HK-2 (cell line): ENCODE measurements around the gene CMTM6.
"Not testable (repeated sequence)": the region's sequence is repeated elsewhere in the genome, so short reads cannot be mapped to it uniquely, and the experiment has no call there.

Experiments
- DNase-seq: peaks from one replicate; pipeline ENCODE4 v3.0.0-alpha.2; 2018; ENCODE audit not compliant: unreplicated experiment

Gene CMTM6

GRCh38 chr3:32499585-32499984 is 3.1 kb downstream of the CMTM6 start:
- DNase-seq: no peak

- DNase-seq: no peak
These were observed 3.7 kb downstream of the CMTM6 start for GRCh38 chr3:32498992-32499391.

DNA sequence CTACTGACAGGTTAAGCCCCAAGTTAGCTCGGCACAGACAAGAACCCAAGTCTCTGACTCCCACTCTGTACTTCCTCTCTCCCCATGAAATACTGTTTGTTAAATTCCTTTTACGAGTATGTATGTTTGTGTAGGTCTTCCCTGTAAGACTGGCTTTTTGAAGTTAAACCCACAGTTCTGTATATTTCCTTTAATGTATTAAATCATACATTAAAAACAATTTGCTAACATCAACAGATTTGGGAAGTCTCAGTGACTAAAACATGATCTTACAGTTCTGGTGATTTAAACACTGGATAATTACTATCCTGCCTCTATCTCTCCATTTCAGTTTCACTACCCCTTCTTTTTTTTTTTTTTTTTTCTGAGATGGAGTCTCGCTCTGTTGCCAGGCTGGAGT is 4.4 kb downstream of the CMTM6 start:
- no peak for DNase-seq

DNA sequence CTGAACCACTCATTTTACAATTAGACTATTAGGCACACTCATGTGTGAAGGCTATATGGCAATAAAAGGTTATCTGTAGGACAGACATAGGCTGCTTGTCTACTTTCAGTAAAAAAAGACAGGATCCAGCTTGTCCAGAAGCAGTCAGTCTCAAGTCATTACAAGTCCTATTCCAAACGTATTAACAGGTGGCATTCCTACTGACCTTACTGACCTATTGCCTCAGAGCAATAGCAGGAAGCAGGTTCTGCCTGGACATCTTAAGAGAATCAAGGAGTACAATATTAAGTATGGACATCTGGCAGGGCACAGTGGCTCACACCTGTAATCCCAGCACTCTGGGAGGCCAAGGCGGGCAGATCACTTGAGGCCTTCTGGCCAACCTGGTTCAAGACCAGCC is 7.0 kb downstream of the CMTM6 start:
- DNase-seq: no peak

GRCh38 chr3:32495085-32495484 is 7.6 kb downstream of the CMTM6 start:
- DNase-seq: no peak

- DNase-seq: no peak
These were observed 8.9 kb downstream of the CMTM6 start for GRCh38 chr3:32493437-32494414.

DNA sequence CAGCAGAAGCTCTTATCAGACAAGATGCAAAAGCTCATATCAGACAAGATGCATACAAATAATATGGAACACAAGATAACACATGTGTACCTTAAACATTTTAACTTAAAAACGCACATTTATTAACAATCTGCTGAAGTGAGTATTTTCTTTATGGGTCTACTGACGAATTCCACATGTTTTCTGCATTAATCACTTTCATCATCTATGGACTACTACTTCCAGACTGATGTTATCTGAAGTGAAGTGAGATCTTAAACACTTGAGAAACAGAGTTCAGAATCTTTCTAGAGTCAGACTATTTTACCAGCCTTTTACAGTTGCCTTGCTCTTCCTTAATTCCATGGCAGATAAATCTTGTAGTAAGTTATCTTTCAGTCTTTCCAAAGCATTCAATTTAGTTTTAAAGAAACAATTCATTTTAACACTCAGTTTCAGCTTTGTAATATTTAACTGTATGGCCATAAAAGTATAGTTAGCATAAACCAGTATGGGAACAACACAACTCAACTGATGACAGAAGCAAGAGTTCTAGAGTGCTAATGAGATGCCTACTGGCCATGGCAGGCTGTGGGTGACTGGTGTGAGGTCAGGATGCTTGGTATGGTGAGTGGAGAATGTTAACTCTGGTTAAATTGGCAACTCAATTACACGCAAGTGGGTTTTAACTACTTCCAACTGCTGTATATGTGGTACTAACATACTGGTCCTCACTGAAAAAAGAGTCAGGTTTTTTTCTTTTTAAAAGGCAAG is 9.8 kb downstream of the CMTM6 start:
- DNase-seq: no peak

DNA sequence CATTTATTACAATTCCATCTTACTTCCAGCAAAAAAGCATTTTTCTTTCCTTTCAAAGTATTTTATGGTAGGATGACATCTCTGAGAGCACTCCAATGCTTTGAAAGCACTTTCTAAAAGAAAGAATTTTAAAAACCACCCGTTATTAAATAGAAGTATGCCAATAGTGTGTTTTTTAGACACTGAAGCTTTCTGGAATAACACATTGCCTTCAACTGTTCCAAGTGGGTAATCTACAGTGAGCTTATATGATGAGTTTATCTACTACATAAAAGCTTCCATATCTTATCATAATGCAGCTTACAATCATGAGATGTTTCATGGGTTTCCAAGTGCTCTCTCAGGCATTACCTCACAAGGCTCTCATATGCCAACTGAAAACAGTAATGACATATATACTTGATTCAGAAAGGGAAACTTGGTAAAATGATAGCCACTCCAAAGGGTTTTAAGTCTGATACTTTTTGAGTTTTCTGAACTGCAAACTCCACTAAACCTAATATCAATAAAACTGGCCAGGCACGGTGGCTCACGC is 14.1 kb downstream of the CMTM6 start:
- DNase-seq: no peak

- DNase-seq: no peak
These were observed 14.7 kb downstream of the CMTM6 start for GRCh38 chr3:32487781-32488473.

GRCh38 chr3:32484436-32484835 is 18.2 kb downstream of the CMTM6 start:
- no peak for DNase-seq

GRCh38 chr3:32483772-32484171 is 18.9 kb downstream of the CMTM6 start:
- DNase-seq: no peak

- DNase-seq: no peak
These were observed 20.0 kb downstream of the CMTM6 start for GRCh38 chr3:32482693-32483092.

DNA sequence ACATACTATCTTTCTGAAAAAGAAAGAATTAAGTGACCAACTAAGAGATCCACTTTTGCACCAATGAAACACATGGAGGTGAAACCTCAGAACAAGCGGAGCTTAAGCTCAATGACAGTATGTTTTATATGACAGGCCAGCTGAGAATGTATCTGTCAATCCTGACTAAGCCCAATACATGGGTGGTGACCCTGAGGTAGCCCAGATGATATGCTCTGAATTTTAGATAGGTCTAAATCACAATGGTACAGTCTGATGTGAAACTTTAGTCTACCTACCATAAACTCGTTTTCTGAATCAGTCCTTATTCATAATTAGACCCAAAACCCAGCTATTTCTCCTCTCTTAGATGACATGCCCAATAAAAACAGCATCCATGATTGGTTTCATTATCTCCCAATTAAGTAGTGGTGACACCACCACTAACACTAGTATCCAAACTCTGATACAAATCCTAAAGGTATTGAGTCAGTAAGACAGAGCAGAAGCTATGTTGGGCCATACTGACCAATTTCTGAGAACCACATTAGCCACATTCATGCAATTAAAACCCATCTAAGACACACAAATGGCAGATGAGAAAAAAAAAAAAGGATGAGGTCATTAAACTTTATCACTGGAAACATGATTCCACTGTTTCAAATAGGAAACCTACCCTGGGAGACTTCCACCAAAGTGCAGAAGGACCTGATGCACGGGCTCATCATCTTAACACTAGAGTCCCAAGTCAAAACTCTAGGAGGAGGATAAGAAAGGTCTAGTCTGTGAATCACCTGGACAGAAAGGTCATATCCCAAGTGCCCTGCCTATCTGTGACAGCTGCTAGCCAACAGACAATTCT is 20.6 kb downstream of the CMTM6 start:
- DNase-seq: no peak

DNA sequence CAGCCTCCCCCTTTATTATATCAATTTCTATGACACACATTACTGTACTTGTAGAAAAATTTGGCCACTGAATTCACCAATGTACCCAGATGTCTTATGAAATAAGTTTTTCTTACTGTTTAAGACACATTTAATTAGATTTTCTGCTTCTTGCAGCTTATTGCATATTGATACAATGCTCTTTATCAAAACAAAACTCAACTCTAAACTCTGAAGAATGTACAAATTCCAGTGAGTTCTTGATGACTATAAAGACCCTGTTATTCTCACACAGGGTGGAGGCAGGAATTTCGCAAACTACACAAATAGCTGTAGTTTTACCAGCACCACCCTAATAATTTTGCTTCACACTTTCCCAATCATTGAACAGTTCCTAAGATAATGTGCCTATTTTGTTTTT is 22.0 kb downstream of the CMTM6 start:
- no peak for DNase-seq

- DNase-seq: no peak
These were observed 28.5 kb downstream of the CMTM6 start for GRCh38 chr3:32474201-32474600.

GRCh38 chr3:32472151-32472550 is 30.5 kb downstream of the CMTM6 start:
- DNase-seq: not testable (repeated sequence)

- no peak for DNase-seq
These were observed 31.4 kb downstream of the CMTM6 start for GRCh38 chr3:32471246-32471645.

- no peak for DNase-seq
These were observed 32.3 kb downstream of the CMTM6 start for GRCh38 chr3:32470362-32470761.

DNA sequence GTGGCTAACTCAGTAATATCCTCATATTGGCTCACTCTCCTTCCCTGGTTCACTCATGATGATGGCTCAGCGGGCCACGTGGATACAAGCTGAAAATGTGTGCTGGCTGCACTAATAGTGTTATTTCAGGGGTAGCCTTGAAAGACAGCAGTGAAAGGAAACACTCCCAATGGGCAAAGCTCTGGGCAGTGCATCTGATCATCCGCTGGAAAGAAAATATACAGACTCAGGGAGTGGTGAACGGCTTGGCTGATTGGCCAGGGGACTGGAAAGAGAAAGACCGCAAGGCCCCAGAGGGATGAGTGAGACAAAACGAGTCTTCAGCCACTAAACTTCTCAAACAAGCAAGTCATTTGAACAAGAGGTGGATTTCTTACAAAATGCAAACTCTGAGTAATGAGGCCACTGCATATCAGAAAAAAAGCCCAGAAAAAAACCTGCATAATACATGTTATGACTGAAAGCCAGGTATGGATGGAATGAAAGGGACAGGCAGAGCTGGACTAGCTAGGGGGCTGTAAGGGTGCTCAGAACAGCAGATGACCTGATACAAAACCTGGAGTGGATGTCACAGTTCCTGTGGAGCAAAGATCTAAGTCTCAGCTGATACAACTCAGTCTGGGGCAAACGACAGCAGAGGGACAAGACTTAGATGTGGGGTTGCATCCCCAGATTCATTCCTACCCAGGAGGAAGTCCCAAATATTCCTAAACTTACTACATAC is 33.3 kb downstream of the CMTM6 start:
- no peak for DNase-seq

- peak; percentile 45 for DNase-seq
These were observed 35.1 kb downstream of the CMTM6 start for GRCh38 chr3:32467333-32468070.
